Esophagus muscularis mucosa (tissue), 4 donors: Measurements from ENCODE around the gene KLHL26.
A peak's percentile ranks its signal among the peaks of the same experiment; 100 is the strongest.

ENCODE experiments used
- EP300 ChIP-seq: sonication (generic); formaldehyde crosslinking; IDR thresholded peaks from one replicate; pipeline ENCODE4 v1.6.1; 2017; ENCODE audit warnings: antibody characterized with exemption
- POLR2A ChIP-seq: fragments of 450-650 bp; IDR thresholded peaks from one replicate; pipeline ENCODE4 v1.6.1; 2017; ENCODE audit warnings: antibody characterized with exemption, moderate library complexity, mild to moderate bottlenecking, low read depth
- POLR2AphosphoS5 ChIP-seq, 2 donors: sonication (generic); formaldehyde crosslinking; IDR thresholded peaks; one replicate each; pipeline ENCODE4 v1.6.1; 2017; ENCODE audit warnings: antibody characterized with exemption in 2 of 2
- TF ChIP-seq, protein P1 (sequence below), 3 experiments: fragments of 200-600 bp in 2 of 3; fragments of 450-650 bp in 1 of 3; sonication (generic) in 2 of 3; IDR thresholded peaks; one replicate each; pipeline ENCODE4 v1.5.1; 2017 to 2019; ENCODE audit warnings: antibody characterized with exemption in 3 of 3, mild to moderate bottlenecking in 2 of 3, moderate library complexity in 1 of 3

DNA sequence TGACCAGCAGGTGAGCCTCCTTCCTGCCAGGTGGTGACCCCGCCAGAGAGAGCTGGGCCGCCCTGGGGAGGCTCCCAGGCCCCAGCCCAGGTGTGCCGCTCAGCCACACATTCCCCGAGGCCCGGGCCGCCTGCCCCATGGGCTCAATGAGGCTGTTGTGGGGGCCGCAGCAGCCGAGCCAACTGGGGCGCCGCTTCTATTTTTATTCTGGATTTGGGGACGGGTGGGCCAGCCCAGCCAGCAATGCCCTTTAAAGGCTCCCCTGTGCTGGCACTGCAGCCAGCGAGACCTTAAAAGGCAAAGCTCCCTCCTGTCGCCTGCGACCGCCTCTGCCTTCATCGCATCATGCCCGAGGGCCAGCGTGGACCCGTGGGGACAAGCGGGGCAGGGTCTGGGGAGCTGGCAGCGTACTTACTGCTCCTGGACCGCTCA lies 29.0 kb downstream of the KLHL26 start:
- TF ChIP-seq, protein P1, sequence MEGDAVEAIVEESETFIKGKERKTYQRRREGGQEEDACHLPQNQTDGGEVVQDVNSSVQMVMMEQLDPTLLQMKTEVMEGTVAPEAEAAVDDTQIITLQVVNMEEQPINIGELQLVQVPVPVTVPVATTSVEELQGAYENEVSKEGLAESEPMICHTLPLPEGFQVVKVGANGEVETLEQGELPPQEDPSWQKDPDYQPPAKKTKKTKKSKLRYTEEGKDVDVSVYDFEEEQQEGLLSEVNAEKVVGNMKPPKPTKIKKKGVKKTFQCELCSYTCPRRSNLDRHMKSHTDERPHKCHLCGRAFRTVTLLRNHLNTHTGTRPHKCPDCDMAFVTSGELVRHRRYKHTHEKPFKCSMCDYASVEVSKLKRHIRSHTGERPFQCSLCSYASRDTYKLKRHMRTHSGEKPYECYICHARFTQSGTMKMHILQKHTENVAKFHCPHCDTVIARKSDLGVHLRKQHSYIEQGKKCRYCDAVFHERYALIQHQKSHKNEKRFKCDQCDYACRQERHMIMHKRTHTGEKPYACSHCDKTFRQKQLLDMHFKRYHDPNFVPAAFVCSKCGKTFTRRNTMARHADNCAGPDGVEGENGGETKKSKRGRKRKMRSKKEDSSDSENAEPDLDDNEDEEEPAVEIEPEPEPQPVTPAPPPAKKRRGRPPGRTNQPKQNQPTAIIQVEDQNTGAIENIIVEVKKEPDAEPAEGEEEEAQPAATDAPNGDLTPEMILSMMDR (IDR thresholded peaks at IDR 0.05): no peak
- peak; percentile 25 to 47 for TF ChIP-seq POLR2AphosphoS5 (IDR thresholded peaks at IDR 0.05)
- TF ChIP-seq POLR2A: no peak
- TF ChIP-seq EP300: no peak
